ENCODE results near the gene ABCC5.

DNA sequence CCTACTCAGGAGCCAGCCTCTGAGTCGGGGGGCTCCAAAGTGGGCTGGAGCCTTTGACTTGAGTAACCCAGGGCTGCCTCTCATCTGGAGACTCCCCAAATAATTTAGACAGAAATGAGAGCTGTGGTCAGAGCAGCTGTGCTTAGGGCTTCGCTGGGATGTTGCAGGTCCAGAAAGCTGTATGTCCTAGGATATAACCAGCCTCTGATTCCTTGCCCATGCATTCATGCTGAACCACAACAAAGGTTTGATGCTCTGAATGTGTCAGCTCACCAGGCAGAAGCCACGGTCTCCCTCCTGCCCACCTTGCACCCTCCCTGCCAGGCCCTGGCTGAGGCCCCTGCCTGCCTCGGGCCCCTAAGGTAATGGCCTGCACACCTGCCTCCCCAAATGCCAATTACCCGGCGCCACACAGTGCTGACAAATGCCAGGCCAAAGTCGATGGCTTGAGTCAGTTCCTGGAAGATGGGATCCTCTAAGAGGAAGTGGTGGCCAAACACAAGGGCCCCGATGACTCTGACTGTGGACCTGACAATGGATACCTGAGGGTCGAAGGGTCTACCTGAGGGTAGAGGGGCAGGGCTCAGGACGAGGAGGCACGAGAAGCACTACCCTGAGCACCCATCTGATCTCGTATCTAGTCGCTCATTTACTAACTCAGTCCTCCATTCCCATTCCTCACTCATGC, 111.3 kb downstream of the ABCC5 start:
- TF ChIP-seq ZNF138 (CRISPR knock-in tag; conservative IDR thresholded peaks at IDR 0.05): no peak
- TF ChIP-seq, protein P1, sequence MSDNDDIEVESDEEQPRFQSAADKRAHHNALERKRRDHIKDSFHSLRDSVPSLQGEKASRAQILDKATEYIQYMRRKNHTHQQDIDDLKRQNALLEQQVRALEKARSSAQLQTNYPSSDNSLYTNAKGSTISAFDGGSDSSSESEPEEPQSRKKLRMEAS (CRISPR knock-in tag; IDR thresholded peaks at IDR 0.05): no peak
- TF ChIP-seq, protein P2, sequence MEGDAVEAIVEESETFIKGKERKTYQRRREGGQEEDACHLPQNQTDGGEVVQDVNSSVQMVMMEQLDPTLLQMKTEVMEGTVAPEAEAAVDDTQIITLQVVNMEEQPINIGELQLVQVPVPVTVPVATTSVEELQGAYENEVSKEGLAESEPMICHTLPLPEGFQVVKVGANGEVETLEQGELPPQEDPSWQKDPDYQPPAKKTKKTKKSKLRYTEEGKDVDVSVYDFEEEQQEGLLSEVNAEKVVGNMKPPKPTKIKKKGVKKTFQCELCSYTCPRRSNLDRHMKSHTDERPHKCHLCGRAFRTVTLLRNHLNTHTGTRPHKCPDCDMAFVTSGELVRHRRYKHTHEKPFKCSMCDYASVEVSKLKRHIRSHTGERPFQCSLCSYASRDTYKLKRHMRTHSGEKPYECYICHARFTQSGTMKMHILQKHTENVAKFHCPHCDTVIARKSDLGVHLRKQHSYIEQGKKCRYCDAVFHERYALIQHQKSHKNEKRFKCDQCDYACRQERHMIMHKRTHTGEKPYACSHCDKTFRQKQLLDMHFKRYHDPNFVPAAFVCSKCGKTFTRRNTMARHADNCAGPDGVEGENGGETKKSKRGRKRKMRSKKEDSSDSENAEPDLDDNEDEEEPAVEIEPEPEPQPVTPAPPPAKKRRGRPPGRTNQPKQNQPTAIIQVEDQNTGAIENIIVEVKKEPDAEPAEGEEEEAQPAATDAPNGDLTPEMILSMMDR (IDR thresholded peaks at IDR 0.05): no peak
- no peak for TF ChIP-seq ZNF281 (CRISPR knock-in tag; IDR thresholded peaks at IDR 0.05)
- no peak for TF ChIP-seq ESRRA (CRISPR knock-in tag; IDR thresholded peaks at IDR 0.05; ENCODE audit: borderline replicate concordance)

All from WTC11 (cell line).